Fibroblast of skin of scalp (primary cell): ENCODE measurements around the gene GAGE12G. TPM values are rescaled to one million over a fixed set of nuclear protein-coding genes. Genes with fewer than 3 reads are reported as not detected.
"Not testable (repeated sequence)": the region's sequence is repeated elsewhere in the genome, so short reads cannot be mapped to it uniquely, and the experiment has no call there.

ENCODE experiments used
- DNase-seq: peaks from one replicate; pipeline ENCODE4 v3.0.0-alpha.2; 2013
- polyA plus RNA-seq, 2 experiments: library from polyadenylated mRNA; unstranded; fragments of 120-200 nt; gene quantifications; one replicate each; pipeline ENCODE4 v1.2.1, GENCODE V29; 2013; ENCODE audit not compliant: insufficient read length in 2 of 2

Gene GAGE12G
- polyA plus RNA-seq (2013, experiment 1 of 2; ENCODE audit: insufficient read length), result not detected
- polyA plus RNA-seq (2013, experiment 2 of 2; ENCODE audit: insufficient read length), result not detected

- not testable (repeated sequence) for DNase-seq
These were observed at the start of gene GAGE12G for GRCh38 chrX:49570100-49570499. GAGE12G (plus strand) TSS chrX:49570400; CDS start chrX:49571555, 1,155 bp downstream.

GRCh38 chrX:49531877-49532276, 38.3 kb upstream of the GAGE12G start, which contains the start of gene GAGE12C:
GAGE12C (plus strand) TSS chrX:49532177; CDS start chrX:49533332, 1,155 bp downstream.
- DNase-seq, result not testable (repeated sequence)

DNA sequence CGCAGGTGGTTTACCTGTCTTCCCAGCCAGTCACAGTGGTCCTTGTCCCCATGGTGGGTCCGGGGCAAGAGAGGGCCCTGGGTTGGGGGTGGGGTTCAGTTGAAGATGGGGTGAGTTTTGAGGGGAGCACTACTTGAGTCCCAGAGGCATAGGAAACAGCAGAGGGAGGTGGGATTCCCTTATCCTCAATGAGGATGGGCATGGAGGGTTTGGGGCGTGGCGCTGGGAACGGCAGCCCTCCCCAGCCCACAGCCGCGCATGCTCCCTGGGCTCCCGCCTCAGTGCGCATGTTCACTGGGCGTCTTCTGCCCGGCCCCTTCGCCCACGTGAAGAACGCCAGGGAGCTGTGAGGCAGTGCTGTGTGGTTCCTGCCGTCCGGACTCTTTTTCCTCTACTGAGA, 28.8 kb upstream of the GAGE12G start, which contains the start of gene GAGE12D:
GAGE12D (plus strand) TSS at position 301 of the 400 bp plus-strand sequence. CDS start 1,155 bp downstream, outside the sequence.
- DNase-seq, result not testable (repeated sequence)

DNA sequence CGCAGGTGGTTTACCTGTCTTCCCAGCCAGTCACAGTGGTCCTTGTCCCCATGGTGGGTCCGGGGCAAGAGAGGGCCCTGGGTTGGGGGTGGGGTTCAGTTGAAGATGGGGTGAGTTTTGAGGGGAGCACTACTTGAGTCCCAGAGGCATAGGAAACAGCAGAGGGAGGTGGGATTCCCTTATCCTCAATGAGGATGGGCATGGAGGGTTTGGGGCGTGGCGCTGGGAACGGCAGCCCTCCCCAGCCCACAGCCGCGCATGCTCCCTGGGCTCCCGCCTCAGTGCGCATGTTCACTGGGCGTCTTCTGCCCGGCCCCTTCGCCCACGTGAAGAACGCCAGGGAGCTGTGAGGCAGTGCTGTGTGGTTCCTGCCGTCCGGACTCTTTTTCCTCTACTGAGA, 19.2 kb upstream of the GAGE12G start, which contains the start of gene GAGE12E:
GAGE12E (plus strand) TSS at position 301 of the 400 bp plus-strand sequence. CDS start 1,155 bp downstream, outside the sequence.
- not testable (repeated sequence) for DNase-seq

DNA sequence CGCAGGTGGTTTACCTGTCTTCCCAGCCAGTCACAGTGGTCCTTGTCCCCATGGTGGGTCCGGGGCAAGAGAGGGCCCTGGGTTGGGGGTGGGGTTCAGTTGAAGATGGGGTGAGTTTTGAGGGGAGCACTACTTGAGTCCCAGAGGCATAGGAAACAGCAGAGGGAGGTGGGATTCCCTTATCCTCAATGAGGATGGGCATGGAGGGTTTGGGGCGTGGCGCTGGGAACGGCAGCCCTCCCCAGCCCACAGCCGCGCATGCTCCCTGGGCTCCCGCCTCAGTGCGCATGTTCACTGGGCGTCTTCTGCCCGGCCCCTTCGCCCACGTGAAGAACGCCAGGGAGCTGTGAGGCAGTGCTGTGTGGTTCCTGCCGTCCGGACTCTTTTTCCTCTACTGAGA, 9.7 kb upstream of the GAGE12G start, which contains the start of gene GAGE12F:
GAGE12F (plus strand) TSS at position 301 of the 400 bp plus-strand sequence. CDS start 1,155 bp downstream, outside the sequence.
- DNase-seq, result not testable (repeated sequence)

DNA sequence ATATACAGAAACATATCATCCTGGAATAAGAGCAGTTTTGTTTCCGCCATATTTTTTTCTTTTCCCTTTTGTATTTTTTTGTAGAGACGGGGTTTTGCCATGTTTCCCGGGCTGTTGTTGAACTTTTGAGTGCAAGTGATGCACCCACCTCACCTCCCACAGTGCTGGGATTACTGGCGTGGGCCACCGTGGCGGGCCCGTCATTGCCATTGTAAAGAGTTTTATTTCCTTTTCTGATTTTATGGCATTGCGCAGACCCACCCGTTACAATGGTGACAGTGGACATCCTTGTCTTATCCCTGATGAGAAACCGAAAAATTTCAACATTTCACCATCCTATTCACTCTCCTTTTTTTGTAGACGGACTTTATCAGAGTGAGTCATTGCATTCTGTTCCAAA, 1.5 kb upstream of the GAGE12G start:
- not testable (repeated sequence) for DNase-seq

DNA sequence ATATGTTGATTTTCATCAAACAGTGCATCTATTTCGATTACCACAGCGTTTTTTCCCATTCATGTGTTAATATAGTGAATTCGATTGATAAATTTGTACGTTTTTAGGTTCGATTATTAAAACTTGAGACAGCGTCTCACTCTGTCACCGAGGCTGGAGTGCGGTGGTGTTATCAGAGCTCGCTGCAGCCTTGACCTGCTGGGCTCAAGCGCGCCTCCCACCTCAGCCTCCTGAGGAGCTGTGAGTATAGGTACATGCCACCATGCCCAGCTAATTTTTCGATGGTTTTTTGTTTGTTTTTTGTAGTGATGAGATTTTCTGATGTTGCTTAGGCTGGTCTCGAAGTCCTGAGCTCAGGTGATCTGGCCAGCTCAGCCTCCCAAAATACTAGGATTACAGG, 1.0 kb upstream of the GAGE12G start:
- DNase-seq, result not testable (repeated sequence)

DNA sequence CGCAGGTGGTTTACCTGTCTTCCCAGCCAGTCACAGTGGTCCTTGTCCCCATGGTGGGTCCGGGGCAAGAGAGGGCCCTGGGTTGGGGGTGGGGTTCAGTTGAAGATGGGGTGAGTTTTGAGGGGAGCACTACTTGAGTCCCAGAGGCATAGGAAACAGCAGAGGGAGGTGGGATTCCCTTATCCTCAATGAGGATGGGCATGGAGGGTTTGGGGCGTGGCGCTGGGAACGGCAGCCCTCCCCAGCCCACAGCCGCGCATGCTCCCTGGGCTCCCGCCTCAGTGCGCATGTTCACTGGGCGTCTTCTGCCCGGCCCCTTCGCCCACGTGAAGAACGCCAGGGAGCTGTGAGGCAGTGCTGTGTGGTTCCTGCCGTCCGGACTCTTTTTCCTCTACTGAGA, 9.4 kb downstream of the GAGE12G start, which contains the start of gene GAGE12H:
GAGE12H (plus strand) TSS at position 301 of the 400 bp plus-strand sequence. CDS start 1,155 bp downstream, outside the sequence.
- DNase-seq, result not testable (repeated sequence)

- DNase-seq, result not testable (repeated sequence)
These were observed 19.0 kb downstream of the GAGE12G start, which contains the start of gene GAGE2A for GRCh38 chrX:49589196-49589595. GAGE2A (plus strand) TSS chrX:49589496; CDS start chrX:49590651, 1,155 bp downstream.

GRCh38 chrX:49589769-49590478, 19.7 kb downstream of the GAGE12G start:
- DNase-seq, result not testable (repeated sequence)

DNA sequence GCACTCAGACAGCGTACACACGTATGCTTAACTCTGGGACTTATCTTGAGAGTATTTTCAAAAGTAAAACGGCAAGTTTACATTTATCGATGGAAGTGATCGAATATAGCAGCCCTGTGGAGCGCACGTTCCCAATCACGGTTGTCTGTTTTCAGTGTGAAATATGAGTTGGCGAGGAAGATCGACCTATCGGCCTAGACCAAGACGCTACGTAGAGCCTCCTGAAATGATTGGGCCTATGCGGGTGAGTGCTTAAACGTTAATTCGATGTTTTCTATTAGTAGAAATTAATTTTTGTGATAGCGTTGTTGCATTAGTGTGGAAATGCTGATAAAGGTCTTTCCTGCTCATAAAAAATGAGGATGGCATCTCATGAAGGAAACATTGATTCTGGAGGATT, 20.3 kb downstream of the GAGE12G start:
- not testable (repeated sequence) for DNase-seq

GRCh38 chrX:49598720-49599119, 28.5 kb downstream of the GAGE12G start, which contains the start of gene GAGE1:
GAGE1 (plus strand) TSS chrX:49599020; CDS start chrX:49600175, 1,155 bp downstream.
- not testable (repeated sequence) for DNase-seq

GRCh38 chrX:49610718-49611310, 40.6 kb downstream of the GAGE12G start:
- no peak for DNase-seq

DNA sequence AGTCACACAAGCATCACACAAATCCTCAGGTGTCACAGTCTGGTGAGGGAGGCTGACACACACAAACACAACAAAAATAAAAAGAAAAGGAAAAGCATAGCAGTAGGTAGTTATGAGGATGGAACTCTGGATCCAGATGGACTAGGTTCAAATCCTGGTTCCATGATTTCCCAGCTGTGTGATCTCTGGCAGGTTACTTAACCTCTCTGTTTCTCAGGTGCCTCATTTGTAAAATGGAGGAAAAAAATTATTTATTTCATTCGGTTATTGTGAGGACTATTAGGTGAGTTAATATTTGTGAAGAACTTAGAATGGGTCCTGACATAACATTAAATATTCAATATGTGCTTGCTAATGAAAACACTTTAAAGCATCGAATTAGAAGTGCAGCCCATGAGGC, 48.4 kb downstream of the GAGE12G start:
- DNase-seq, result no peak
